ENCODE results near the gene PARVB.
A peak's percentile ranks its signal among the peaks of the same experiment; 100 is the strongest.

GRCh38 chr22:44026066-44026629, 2.0 kb downstream of the PARVB start:
- TF ChIP-seq POLR2AphosphoS5 (IDR thresholded peaks at IDR 0.05; ENCODE audit: insufficient read depth, low read depth, low read length) (peak; percentile 31), MYC (IDR thresholded peaks at IDR 0.05; ENCODE audit: low read depth, low read length) (no peak), POLR2A (IDR thresholded peaks at IDR 0.05; ENCODE audit: low read depth, low read length) (peak; percentile 66)

Data from endothelial cell of umbilical vein (primary cell).